Endothelial cell of umbilical vein (primary cell): Measurements from ENCODE around the gene PAX8. TPM values are rescaled to one million over a fixed set of nuclear protein-coding genes. Genes with fewer than 3 reads are reported as not detected.

Experiments used
- BruUV-seq: library from RNA; stranded (reverse); fragments of 400-500 nt; replicated peaks from 2 replicates; lab custom pipeline; 2021; lab: Mats Ljungman, UMichigan
- CTCF ChIA-PET: fragments of 300-600, 350-600 bp; sonication (Branson Sonifier 250); formaldehyde crosslinking; loops from one replicate; lab custom pipeline; 2021; ENCODE audit warnings: antibody characterized with exemption, inconsistent platforms; lab: Charles Lee
- POLR2A ChIA-PET: fragments of 300-600, 350-600 bp; sonication (Branson Sonifier 250); formaldehyde crosslinking; loops from one replicate; lab custom pipeline; 2021; ENCODE audit warnings: antibody characterized with exemption, inconsistent platforms; lab: Charles Lee
- DNase-seq: peaks from one replicate; pipeline ENCODE4 v3.0.0-alpha.2; 2011; ENCODE audit warnings: low read depth, low spot score
- FAIRE-seq: peaks from 2 replicates; lab custom pipeline; 2011; peaks lifted over from hg19 to GRCh38; lab: Jason Lieb, UNC
- H2AFZ ChIP-seq: 2 replicates; pipeline ENCODE4 v1.6.0; 2012; ENCODE audit warnings: low read depth, low read length, control low read depth, inconsistent platforms
- H3K27ac ChIP-seq: 2 replicates; pipeline ENCODE4 v1.5.1; 2011; ENCODE audit warnings: low read depth, mild to moderate bottlenecking, control low read depth, low read length, moderate library complexity; ENCODE audit not compliant: insufficient read depth
- H3K27me3 ChIP-seq, 2 experiments: 2 replicates each; pipeline versions ENCODE4 v1.6.0 to v1.6.1; 2011; ENCODE audit warnings: low read length in 2 of 2, mixed read lengths in 1 of 2; ENCODE audit not compliant: control insufficient read depth in 2 of 2, insufficient read depth in 2 of 2
- H3K36me3 ChIP-seq, 2 experiments: 2 replicates in 1 of 2; 3 replicates in 1 of 2; pipeline ENCODE4 v1.5.1; 2011; ENCODE audit warnings: low read length in 2 of 2, mild to moderate bottlenecking in 1 of 2, moderate library complexity in 1 of 2; ENCODE audit not compliant: control insufficient read depth in 2 of 2, insufficient read depth in 2 of 2; ENCODE audit errors: extremely low read depth in 1 of 2
- H3K4me1 ChIP-seq: 3 replicates; pipeline ENCODE4 v1.5.1; 2011; ENCODE audit warnings: mild to moderate bottlenecking, low read length; ENCODE audit not compliant: control insufficient read depth, insufficient read depth; ENCODE audit errors: extremely low read depth
- H3K4me2 ChIP-seq: 2 replicates; pipeline ENCODE4 v1.6.1; 2011; ENCODE audit warnings: low read length, control low read depth, mixed read lengths; ENCODE audit not compliant: insufficient read depth
- H3K4me3 ChIP-seq, 3 experiments: fragments of 200-600 bp in 1 of 3; sonication (generic), shearing (Covaris generic) in 1 of 3; replicated peaks in 1 of 3; 2 replicates each; pipeline ENCODE4 v1.5.1; 2011 to 2016; ENCODE audit warnings: control low read depth in 3 of 3, low read length in 3 of 3, mild to moderate bottlenecking in 2 of 3, inconsistent platforms in 1 of 3, low read depth in 1 of 3, moderate library complexity in 1 of 3; ENCODE audit not compliant: insufficient read depth in 1 of 3
- H3K79me2 ChIP-seq: 2 replicates; pipeline ENCODE4 v1.6.0; 2012; ENCODE audit warnings: low read length, inconsistent platforms; ENCODE audit not compliant: control insufficient read depth, insufficient read depth
- H3K9ac ChIP-seq: replicated peaks from 2 replicates; pipeline ENCODE3; 2011; ENCODE audit warnings: low read length, control low read depth; ENCODE audit not compliant: insufficient read depth; ENCODE audit errors: extremely low read depth
- H3K9me1 ChIP-seq: replicated peaks from 3 replicates; pipeline ENCODE4 v1.6.0; 2011; ENCODE audit warnings: mild to moderate bottlenecking, low read length; ENCODE audit not compliant: control insufficient read depth, insufficient read depth; ENCODE audit errors: extremely low read depth
- H3K9me3 ChIP-seq: replicated peaks from 2 replicates; pipeline ENCODE4 v1.5.1; 2012; ENCODE audit warnings: low read length, inconsistent platforms; ENCODE audit not compliant: control insufficient read depth, insufficient read depth
- H4K20me1 ChIP-seq: replicated peaks from 2 replicates; pipeline ENCODE3; 2011; ENCODE audit warnings: mild to moderate bottlenecking, low read length; ENCODE audit not compliant: control insufficient read depth, insufficient read depth; ENCODE audit errors: extremely low read depth
- CTCF ChIP-seq, 2 donors: IDR thresholded peaks; 1 replicate in 1 of 2; 2 replicates in 1 of 2; pipeline ENCODE4 v1.5.1; 2011; ENCODE audit warnings: low read length in 2 of 2, mild to moderate bottlenecking in 2 of 2, moderate library complexity in 2 of 2, control low read depth in 1 of 2, inconsistent platforms in 1 of 2, low read depth in 1 of 2; ENCODE audit not compliant: insufficient read depth in 1 of 2; ENCODE audit errors: extremely low read depth in 1 of 2
- EZH2 ChIP-seq: IDR thresholded peaks from 2 replicates; pipeline ENCODE4 v1.6.1; 2012; ENCODE audit warnings: borderline replicate concordance, low read depth, mild to moderate bottlenecking, moderate library complexity, low read length, inconsistent platforms; ENCODE audit not compliant: severe bottlenecking
- FOS ChIP-seq: IDR thresholded peaks from 2 replicates; pipeline ENCODE4 v1.6.1; 2011; ENCODE audit warnings: mild to moderate bottlenecking, low read length, moderate library complexity, borderline replicate concordance; ENCODE audit not compliant: insufficient read depth
- GATA2 ChIP-seq: IDR thresholded peaks from 2 replicates; pipeline ENCODE4 v1.7.0; 2011; ENCODE audit warnings: low read depth, mild to moderate bottlenecking, moderate library complexity, mixed read lengths, low read length; ENCODE audit not compliant: insufficient read length, insufficient read depth
- JUN ChIP-seq: IDR thresholded peaks from 2 replicates; pipeline ENCODE4 v1.6.1; 2011; ENCODE audit warnings: borderline replicate concordance, low read depth; ENCODE audit not compliant: insufficient read length, insufficient read depth
- MAX ChIP-seq: IDR thresholded peaks from 2 replicates; pipeline ENCODE4 v1.6.1; 2011; ENCODE audit not compliant: insufficient read depth, insufficient read length
- MYC ChIP-seq: IDR thresholded peaks from one replicate; pipeline ENCODE4 v1.6.1; 2011; ENCODE audit warnings: mild to moderate bottlenecking, low read depth, low read length
- POLR2A ChIP-seq: IDR thresholded peaks from 2 replicates; pipeline ENCODE4 v1.6.1; 2012; ENCODE audit warnings: low read depth, mild to moderate bottlenecking, control low read depth, low read length
- POLR2AphosphoS5 ChIP-seq: IDR thresholded peaks from 2 replicates; pipeline ENCODE4 v1.6.1; 2012; ENCODE audit warnings: low read depth, mild to moderate bottlenecking, control low read depth, low read length, moderate library complexity; ENCODE audit not compliant: insufficient read depth
- dilution Hi-C: fragments of 300-500 bp; cut with MboI; formaldehyde crosslinking; loops from one replicate; pipeline ENCODE4 v1.15.0; 2019; ENCODE audit warnings: low sequenced_read_pairs; ENCODE audit not compliant: extremely low pct_ligation_motif_present
- intact Hi-C: fragments of 100-400 bp; cut with micrococcal nuclease; formaldehyde crosslinking; loops from one replicate; pipeline ENCODE4 v1.10.0; 2022
- polyA plus RNA-seq, 4 experiments: library from polyadenylated mRNA; depleted of rRNA in 3 of 4; stranded (reverse) in 3 of 4; unstranded in 1 of 4; fragments of >200 nt; gene quantifications; 2 replicates each; pipeline versions ENCODE4 v1.2.1 to v1.2.3, GENCODE V29; 2011 to 2012; ENCODE audit warnings: missing spikeins in 1 of 4
- total RNA-seq: library from RNA; stranded (reverse); gene quantifications from 2 replicates; pipeline ENCODE4 v1.2.3, GENCODE V29; 2021

The PAX8 gene
- total and polyA plus RNA-seq, 2 donors (not counting 3 experiments of a cell fraction or from before 2014, with no cell fraction given): 0.22 to 0.62 TPM

- H3K4me2 ChIP-seq: no peak overlapping the region
- H3K4me3 ChIP-seq: no peak overlapping the region
- intact Hi-C loops (no loop called here), dilution Hi-C loops (no loop called here)
- peaks cover 30 to 32% of the 10 kb centered on the region in 2 experiments for H3K27me3 ChIP-seq
- ChIA-PET CTCF (interaction anchor here (0.7 kb wide), 1 partner anchor 78 kb away, joined by 3 read pairs; no protein-coding TSS in a partner anchor), POLR2A (no interaction called here)
- no peaks in the 10 kb centered on the region for H4K20me1 ChIP-seq
- H3K4me1 ChIP-seq: no peaks in the 10 kb centered on the region
- H3K27ac ChIP-seq: no peak overlapping the region
- FAIRE-seq (no peak), DNase-seq (no peak)
- H3K9ac ChIP-seq: no peak overlapping the region
- TF ChIP-seq POLR2A (no peak), FOS (no peak), EZH2 (no peak), MYC (no peak), GATA2 (no peak), CTCF (IDR thresholded peaks at IDR 0.05; ENCODE audit: extremely low read depth in 1 of 2, insufficient read depth in 1 of 2, low read depth in 1 of 2, low read length in 2 of 2) (no peak), MAX (no peak), POLR2AphosphoS5 (no peak), JUN (no peak)
- no peaks in the 10 kb centered on the region for H3K79me2 ChIP-seq
- no TSS peak for BruUV-seq
- H2AFZ ChIP-seq: no peak overlapping the region
- H3K9me1 ChIP-seq: no peaks in the 10 kb centered on the region
- no peaks in the 10 kb centered on the region for H3K9me3 ChIP-seq
- no peaks in the 10 kb centered on the region for H3K36me3 ChIP-seq
These were observed 3.4 kb upstream of the PAX8 start for GRCh38 chr2:113281910-113282746.
